H1 (cell line): ENCODE results near the gene TMEM132A. TPM values are rescaled to one million over a fixed set of nuclear protein-coding genes. Genes with fewer than 3 reads are reported as not detected.

Experiments used
- CBX5 ChIP-seq: fragments of 300-800, 300-1000 bp; sonication (generic); IDR thresholded peaks from 2 replicates; pipeline ENCODE4 v1.7.1; 2016; ENCODE audit warnings: antibody characterized with exemption, low read length, low read depth
- HDAC2 ChIP-seq, 2 experiments: fragments of 300-600 bp in 1 of 2; sonication (generic) in 1 of 2; IDR thresholded peaks; 2 replicates each; pipeline ENCODE4 v1.6.1; 2011 to 2012; ENCODE audit warnings: low read depth in 2 of 2, low read length in 2 of 2, mild to moderate bottlenecking in 2 of 2, moderate library complexity in 2 of 2, borderline replicate concordance in 1 of 2, inconsistent platforms in 1 of 2
- KDM5A ChIP-seq: fragments of 200-600 bp; IDR thresholded peaks from 2 replicates; pipeline ENCODE4 v1.7.1; 2012; ENCODE audit warnings: mild to moderate bottlenecking, low read length, inconsistent platforms, mixed read lengths
- NRF1 ChIP-seq: IDR thresholded peaks from 2 replicates; pipeline ENCODE4 v1.6.1; 2011; ENCODE audit warnings: mild to moderate bottlenecking, low read depth, low read length, improper control_type of control experiment
- SIX5 ChIP-seq: IDR thresholded peaks from 2 replicates; pipeline ENCODE4 v1.6.1; 2011; ENCODE audit warnings: mild to moderate bottlenecking, low read depth, low read length
- SP1 ChIP-seq: IDR thresholded peaks from 2 replicates; pipeline ENCODE4 v1.6.1; 2011; ENCODE audit warnings: low read depth, low read length
- SRF ChIP-seq: IDR thresholded peaks from 2 replicates; pipeline ENCODE4 v1.6.1; 2011; ENCODE audit warnings: mild to moderate bottlenecking, low read depth, low read length, moderate library complexity
- TAF7 ChIP-seq: optimal IDR thresholded peaks from 2 replicates; pipeline ENCODE3; 2011; ENCODE audit warnings: low read depth, mild to moderate bottlenecking, inconsistent platforms, low read length, moderate library complexity, borderline replicate concordance
- TBP ChIP-seq: IDR thresholded peaks from 2 replicates; pipeline ENCODE4 v1.6.1; 2011; ENCODE audit warnings: low read depth, low read length, improper control_type of control experiment
- TEAD4 ChIP-seq: IDR thresholded peaks from 2 replicates; pipeline ENCODE4 v1.6.1; 2012; ENCODE audit warnings: low read depth, low read length, inconsistent platforms, mixed read lengths
- polyA plus RNA-seq, 7 experiments: library from polyadenylated mRNA; depleted of rRNA in 3 of 7; stranded (reverse) in 5 of 7; unstranded in 2 of 7; fragments of >200 nt in 5 of 7; fragments of 200-250 nt in 2 of 7; gene quantifications; 1 replicate in 5 of 7; 2 replicates in 1 of 7; 4 replicates in 1 of 7; pipeline versions ENCODE4 v1.2.1 to v1.2.3, GENCODE V29; 2011 to 2013; ENCODE audit warnings: missing spikeins in 2 of 7, mixed read lengths in 2 of 7
- total RNA-seq: library from RNA; stranded (reverse); fragmentation: NEBNext Ultra II Directional; extraction: Animal tissue kit (Norgen Biotek cat#: 25700); gene quantifications from 2 replicates; pipeline ENCODE4 v1.2.1, GENCODE V29; 2021

TMEM132A gene
- total and polyA plus RNA-seq, 2 of the 8 experiments (the other 6 are each of a cell fraction or from before 2014, with no cell fraction given), result 46.6 to 97.9 TPM

DNA sequence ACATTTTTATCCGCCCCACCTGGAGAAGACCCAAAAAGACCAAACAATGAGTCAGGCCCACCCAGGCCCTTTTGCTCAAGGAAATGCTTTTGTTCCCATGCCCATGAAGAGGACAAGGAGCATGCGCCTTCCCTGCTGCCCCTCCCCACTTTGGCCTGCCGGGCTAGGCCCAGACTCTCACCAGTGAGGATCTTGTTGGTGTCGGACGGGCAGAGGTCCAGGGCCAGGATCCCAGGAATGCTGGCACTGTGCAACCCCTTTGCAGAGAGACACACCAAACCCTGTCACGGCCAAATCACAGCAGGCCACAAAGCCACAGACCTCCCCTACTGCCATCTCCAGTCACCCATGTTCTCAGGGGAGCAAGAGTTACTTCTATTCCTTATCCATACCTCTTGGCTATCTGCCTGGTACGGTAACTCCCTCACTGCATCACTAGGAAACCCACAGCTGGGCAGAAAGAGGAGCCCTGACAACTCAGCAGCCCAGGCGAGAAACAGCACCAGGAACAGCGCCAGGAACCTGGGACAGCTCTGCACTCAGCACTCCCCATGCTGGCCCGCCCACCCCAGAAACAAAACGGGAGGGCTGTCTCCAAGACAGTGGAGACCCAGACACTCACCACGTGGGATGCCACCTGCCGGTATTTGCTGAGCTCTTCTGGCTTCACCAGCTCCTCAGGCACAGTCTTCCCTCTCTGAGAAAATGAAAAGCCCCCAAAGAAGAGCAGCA lies 23.4 kb upstream of the TMEM132A start (continued):
- TF ChIP-seq TAF7, result no peak
- no peak for TF ChIP-seq SRF
- no peak for TF ChIP-seq TBP
- TF ChIP-seq TEAD4, result no peak
- no peak for TF ChIP-seq HDAC2 (IDR thresholded peaks at IDR 0.05; ENCODE audit: borderline replicate concordance in 1 of 2, low read depth in 2 of 2, low read length in 2 of 2)
- TF ChIP-seq KDM5A, result no peak
- TF ChIP-seq SIX5, result no peak
- TF ChIP-seq NRF1, result no peak
- TF ChIP-seq CBX5, result no peak
- TF ChIP-seq SP1, result no peak
